GM12872 (cell line): ENCODE measurements around the gene JADE2.

Experiments used
- TF ChIP-seq, protein P1 (sequence below): IDR thresholded peaks from 3 replicates; pipeline ENCODE4 v1.5.1; 2011; ENCODE audit warnings: low read depth, mild to moderate bottlenecking, low read length, moderate library complexity; ENCODE audit not compliant: insufficient read depth

Gene JADE2

DNA sequence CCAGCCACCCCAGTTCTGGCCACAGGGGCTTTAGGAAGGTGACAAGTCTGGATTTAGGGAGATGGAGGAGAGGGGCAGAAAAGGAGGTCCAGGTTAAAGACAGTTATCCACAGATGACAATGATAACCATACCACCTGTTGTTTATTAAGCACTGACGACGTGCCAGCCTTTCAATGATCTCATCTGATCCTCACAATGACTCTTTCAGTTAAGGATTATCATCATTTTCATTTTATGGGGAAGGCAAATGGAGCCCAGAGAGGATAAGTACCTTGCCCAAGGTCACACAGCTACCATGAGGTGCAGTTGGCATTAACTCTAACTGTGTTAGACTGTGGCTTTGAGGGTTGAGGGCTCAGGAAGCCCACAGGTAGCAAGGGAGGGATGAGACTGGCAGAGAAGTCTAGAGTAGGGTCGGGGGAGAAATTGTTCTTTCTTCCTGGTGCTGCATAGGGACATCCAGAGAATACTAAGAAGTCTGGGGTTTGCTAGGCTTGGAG lies 21.5 kb upstream of the JADE2 start:
- TF ChIP-seq, protein P1, sequence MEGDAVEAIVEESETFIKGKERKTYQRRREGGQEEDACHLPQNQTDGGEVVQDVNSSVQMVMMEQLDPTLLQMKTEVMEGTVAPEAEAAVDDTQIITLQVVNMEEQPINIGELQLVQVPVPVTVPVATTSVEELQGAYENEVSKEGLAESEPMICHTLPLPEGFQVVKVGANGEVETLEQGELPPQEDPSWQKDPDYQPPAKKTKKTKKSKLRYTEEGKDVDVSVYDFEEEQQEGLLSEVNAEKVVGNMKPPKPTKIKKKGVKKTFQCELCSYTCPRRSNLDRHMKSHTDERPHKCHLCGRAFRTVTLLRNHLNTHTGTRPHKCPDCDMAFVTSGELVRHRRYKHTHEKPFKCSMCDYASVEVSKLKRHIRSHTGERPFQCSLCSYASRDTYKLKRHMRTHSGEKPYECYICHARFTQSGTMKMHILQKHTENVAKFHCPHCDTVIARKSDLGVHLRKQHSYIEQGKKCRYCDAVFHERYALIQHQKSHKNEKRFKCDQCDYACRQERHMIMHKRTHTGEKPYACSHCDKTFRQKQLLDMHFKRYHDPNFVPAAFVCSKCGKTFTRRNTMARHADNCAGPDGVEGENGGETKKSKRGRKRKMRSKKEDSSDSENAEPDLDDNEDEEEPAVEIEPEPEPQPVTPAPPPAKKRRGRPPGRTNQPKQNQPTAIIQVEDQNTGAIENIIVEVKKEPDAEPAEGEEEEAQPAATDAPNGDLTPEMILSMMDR = no peak

DNA sequence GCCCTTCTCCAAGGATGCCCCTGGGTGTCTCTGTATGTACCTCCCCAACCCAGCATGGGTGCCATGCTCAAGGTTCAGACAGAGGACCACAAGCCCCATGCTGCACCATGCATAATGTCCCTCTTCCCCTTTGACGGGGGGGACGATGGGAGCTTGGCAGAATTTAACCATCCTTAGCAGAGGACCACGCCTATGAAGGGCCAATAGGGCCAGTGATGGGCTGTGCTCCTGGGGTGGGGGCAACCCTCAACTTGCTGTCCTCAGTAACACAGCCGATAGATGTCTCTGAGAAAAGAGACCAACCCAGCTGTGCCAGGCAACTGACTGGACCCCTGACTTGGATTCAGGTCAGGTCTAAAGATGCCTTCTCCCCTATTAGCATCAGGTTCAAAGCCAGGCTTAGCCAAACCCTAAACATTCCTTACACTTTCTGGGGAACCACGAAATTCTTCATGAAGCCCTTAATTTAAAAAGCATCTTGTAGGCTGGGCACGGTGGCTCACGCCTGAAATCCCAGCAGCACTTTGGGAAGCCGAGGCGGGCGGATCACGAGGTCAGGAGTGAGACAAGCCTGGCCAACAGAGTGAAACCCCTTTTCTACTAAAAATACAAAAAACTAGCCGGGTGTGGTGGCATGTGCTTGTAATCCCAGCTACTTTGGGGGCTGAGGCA lies 20.7 kb upstream of the JADE2 start:
- TF ChIP-seq, protein P1 = no peak

DNA sequence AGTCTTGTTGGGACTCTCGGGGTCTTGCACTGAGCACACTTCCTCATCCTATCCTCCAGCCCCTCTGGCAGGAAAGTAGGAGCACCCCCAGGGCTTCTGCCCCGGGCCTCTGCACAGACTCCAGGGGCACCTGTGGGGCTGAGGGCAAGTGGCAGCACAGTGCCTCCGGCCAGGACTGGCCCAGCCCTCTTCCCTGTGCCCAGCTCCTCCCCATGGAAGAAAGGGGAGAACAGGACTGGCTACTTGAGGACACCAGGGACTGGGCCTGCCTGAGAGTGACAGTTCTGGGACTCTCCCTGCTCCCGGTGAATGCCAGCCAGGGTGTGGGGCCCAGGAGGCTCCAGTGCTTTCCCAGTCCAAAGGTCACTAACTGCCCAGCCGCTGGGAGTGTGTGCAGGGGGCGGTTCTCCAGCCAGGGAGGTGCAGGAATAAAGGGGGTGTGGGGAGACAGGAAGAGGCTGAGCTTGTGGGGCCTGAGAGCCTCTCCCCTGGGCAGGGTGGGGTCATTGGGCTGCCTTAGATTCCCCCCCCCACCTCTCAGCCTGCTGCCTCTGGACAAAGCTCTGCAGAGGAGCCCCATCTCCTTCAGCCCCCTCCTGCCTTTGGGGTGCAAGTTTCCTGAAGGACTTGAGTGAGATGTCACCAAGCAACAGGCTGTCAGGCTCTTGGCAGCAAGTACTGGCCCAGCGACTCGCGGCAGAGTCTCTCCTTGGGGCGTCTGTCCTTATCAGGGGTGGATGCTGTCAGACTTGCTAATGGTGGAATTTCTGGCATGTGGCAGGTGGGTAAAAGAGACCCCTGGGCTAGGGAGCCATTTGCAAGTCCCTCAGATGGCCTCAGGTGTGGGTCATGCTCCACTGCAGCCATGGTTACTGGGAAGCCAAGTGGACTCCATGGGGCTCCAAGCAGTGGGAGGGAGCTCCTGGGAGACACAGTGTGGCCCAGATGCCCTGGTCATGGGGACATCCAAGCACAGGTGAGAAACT lies 19.1 kb upstream of the JADE2 start:
- TF ChIP-seq, protein P1 = no peak

DNA sequence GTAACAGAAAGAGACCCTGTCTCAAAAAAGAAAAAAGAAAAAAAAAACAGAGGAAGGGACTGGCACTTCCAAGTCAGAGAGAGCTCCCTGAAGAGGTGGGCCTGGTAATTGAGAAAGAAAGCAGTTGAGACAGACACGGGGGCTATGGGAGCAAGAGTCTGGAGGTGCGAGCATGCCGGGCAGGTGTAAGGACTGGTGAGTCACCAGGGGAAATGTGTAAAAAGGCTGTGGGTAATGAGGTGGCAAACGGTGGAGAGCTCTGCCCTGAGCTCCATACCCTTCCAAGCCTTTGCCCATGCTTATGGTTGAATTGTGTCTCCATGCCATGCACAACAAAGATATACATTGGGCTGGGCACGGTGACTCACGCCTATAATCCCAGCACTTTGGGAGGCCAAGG lies 18.0 kb upstream of the JADE2 start:
- TF ChIP-seq, protein P1 = no peak

DNA sequence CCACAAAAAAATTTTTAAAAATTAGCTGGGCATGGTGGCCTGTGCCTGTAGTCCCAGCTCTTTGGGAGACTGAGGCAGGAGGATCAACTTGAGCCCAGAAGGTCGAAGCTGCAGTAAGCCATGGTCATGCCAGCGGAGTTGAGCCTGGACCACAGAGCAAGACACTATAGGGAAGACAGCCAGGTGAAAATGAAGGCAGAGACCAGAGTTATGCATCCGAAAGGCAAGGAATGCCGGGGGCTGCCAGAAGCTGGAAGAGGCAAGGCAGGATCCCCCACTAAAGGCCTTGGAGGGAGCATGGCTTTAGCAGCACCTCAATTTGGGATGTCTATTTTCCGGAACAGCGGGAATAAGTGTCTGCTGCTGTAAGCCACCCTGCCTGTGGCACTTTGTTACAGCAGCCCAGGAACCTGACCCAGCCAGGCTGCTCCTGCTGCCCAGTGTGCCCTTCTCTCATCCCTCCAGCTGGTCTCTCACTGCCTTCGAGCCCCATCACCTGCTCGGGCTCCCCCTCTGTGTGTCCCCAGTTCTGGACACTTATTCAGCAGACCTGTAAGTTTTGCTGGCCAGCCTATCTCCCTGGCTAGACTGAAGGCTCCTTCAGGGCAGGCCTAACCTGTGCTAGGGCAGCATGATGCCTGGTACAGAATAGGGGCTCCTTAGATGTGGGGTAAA lies 16.8 kb upstream of the JADE2 start:
- TF ChIP-seq, protein P1 = no peak

DNA sequence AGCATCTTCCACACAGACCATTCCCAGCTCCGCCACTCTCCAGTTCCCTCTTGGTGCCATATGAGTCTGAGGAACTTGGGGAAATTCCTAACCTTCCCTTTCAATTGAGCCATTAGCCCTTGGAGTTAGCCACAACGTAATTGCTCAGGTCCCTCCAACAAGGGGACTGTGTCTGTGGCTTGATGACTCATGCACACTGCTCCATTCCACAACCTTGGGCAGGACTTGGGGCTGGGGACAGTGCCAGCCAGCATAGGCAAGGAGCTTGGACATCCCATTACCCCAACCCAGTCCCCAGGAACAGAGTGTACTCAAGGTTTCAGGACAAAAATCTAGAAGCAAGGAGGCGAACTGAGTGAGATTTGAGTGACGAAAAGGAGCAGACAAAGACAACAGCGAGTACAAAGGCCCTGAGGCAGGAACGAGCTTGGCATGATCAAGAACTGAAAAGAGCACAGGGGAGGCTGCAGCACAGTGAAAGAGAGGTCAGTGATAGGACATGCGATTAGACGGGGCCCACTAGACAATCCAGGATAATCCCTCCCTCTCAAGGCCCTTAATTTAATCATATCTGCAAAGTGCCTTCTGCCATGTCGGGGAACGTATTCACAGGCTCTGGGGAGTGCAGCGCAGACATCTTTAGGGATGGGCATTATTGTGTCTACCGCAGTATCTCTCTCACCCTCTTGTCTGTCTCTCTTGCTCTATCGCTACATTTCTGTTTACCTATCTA lies 16.0 kb upstream of the JADE2 start:
- TF ChIP-seq, protein P1 = no peak
